Liver (tissue), 9 donors: ENCODE results near the gene CFAP74. TPM values are rescaled to one million over a fixed set of nuclear protein-coding genes. Genes with fewer than 3 reads are reported as not detected.

Source experiments
- DNase-seq: peaks from one replicate; pipeline ENCODE4 v3.0.0-alpha.2; 2017; ENCODE audit warnings: low spot score
- H3K27ac ChIP-seq, 2 donors: one replicate each; pipeline ENCODE4 v1.7.0; 2013; ENCODE audit warnings: inconsistent platforms in 2 of 2, low read length in 2 of 2, control low read depth in 1 of 2, low read depth in 1 of 2, mild to moderate bottlenecking in 1 of 2
- H3K27me3 ChIP-seq, 4 donors: one replicate each; pipeline versions ENCODE4 v1.6.1 to v1.7.0; 2013; ENCODE audit warnings: low read length in 3 of 4, inconsistent platforms in 1 of 4, mild to moderate bottlenecking in 1 of 4, moderate library complexity in 1 of 4; ENCODE audit not compliant: control insufficient read depth in 4 of 4, insufficient read depth in 4 of 4
- H3K36me3 ChIP-seq, 4 donors: one replicate each; pipeline versions ENCODE4 v1.6.1 to v1.7.0; 2013; ENCODE audit warnings: low read length in 3 of 4, mild to moderate bottlenecking in 3 of 4, low read depth in 1 of 4, moderate library complexity in 1 of 4; ENCODE audit not compliant: control insufficient read depth in 4 of 4, insufficient read depth in 3 of 4
- H3K4me1 ChIP-seq, 4 donors: one replicate each; pipeline versions ENCODE4 v1.6.1 to v1.7.0; 2013; ENCODE audit warnings: low read length in 3 of 4, mild to moderate bottlenecking in 3 of 4, moderate library complexity in 1 of 4; ENCODE audit not compliant: control insufficient read depth in 4 of 4, insufficient read depth in 4 of 4
- H3K4me3 ChIP-seq, 3 donors: one replicate each; pipeline versions ENCODE4 v1.6.1 to v1.7.0; 2013; ENCODE audit warnings: low read length in 3 of 3, control low read depth in 1 of 3, low read depth in 1 of 3, mild to moderate bottlenecking in 1 of 3
- H3K9ac ChIP-seq, 2 donors: one replicate each; pipeline ENCODE4 v1.7.0; 2013; ENCODE audit warnings: low read length in 2 of 2, mild to moderate bottlenecking in 2 of 2, moderate library complexity in 2 of 2, control low read depth in 1 of 2, low read depth in 1 of 2
- H3K9me3 ChIP-seq, 4 donors: one replicate each; pipeline versions ENCODE4 v1.6.1 to v1.7.0; 2013; ENCODE audit warnings: low read length in 3 of 4; ENCODE audit not compliant: control insufficient read depth in 4 of 4
- FOXA1 ChIP-seq: IDR thresholded peaks from 2 replicates; pipeline ENCODE4 v1.6.1; 2016; ENCODE audit warnings: antibody characterized with exemption
- FOXA2 ChIP-seq: IDR thresholded peaks from 2 replicates; pipeline ENCODE4 v1.6.1; 2016; ENCODE audit warnings: antibody characterized with exemption
- GABPA ChIP-seq, 2 donors: IDR thresholded peaks in 1 of 2; conservative IDR thresholded peaks in 1 of 2; 2 replicates each; pipeline ENCODE4 v1.6.1; 2016; ENCODE audit warnings: antibody characterized with exemption in 2 of 2, mild to moderate bottlenecking in 1 of 2, moderate library complexity in 1 of 2
- HNF4A ChIP-seq, 2 donors: conservative IDR thresholded peaks; 2 replicates each; pipeline ENCODE4 v1.6.1; 2016; ENCODE audit warnings: antibody characterized with exemption in 2 of 2, mild to moderate bottlenecking in 2 of 2
- HNF4G ChIP-seq: IDR thresholded peaks from 2 replicates; pipeline ENCODE4 v1.6.1; 2016; ENCODE audit warnings: antibody characterized with exemption
- JUND ChIP-seq, 2 donors: IDR thresholded peaks; 2 replicates each; pipeline ENCODE4 v1.6.1; 2016; ENCODE audit warnings: antibody characterized with exemption in 2 of 2
- NR2F2 ChIP-seq: IDR thresholded peaks from 2 replicates; pipeline ENCODE4 v1.6.1; 2016; ENCODE audit warnings: antibody characterized with exemption
- SP1 ChIP-seq: IDR thresholded peaks from 2 replicates; pipeline ENCODE4 v1.6.1; 2018; ENCODE audit warnings: antibody characterized with exemption, mild to moderate bottlenecking
- TAF1 ChIP-seq: conservative IDR thresholded peaks from 2 replicates; pipeline ENCODE4 v1.6.1; 2016; ENCODE audit warnings: antibody characterized with exemption, mild to moderate bottlenecking
- YY1 ChIP-seq: IDR thresholded peaks from 2 replicates; pipeline ENCODE4 v1.6.1; 2016; ENCODE audit warnings: antibody characterized with exemption, mild to moderate bottlenecking
- WGBS: extraction: QIAGEN DNeasy Blood & Tissue Kit; methylation state at CpG from one replicate; pipeline ENCODE4 v1.1.7; 2013; 5-methylcytosine and 5-hydroxymethylcytosine counted together
- polyA plus RNA-seq, 2 donors: library from polyadenylated mRNA; stranded (reverse) in 1 of 2; unstranded in 1 of 2; fragments of 200-250 nt in 1 of 2; fragments of >200 nt in 1 of 2; fragmentation: Nextera tagmentation in 1 of 2; extraction: Ambion mirVana in 1 of 2; gene quantifications; one replicate each; pipeline versions ENCODE4 v1.2.1 to v1.2.3, GENCODE V29; 2013 to 2015
- total RNA-seq, 2 donors: library from RNA; depleted of rRNA; stranded (reverse); fragments of >200 nt; gene quantifications; one replicate each; pipeline ENCODE4 v1.2.3, GENCODE V29; 2014
- TF ChIP-seq, protein P1 (sequence below): fragments of 150-350 bp; IDR thresholded peaks from 2 replicates; pipeline ENCODE4 v1.5.1; 2017; ENCODE audit warnings: improper control_type of control experiment, low read depth, low read length; ENCODE audit not compliant: missing input control
- TF ChIP-seq, protein P2 (sequence below): IDR thresholded peaks from 2 replicates; pipeline ENCODE4 v1.6.1; 2016; ENCODE audit warnings: antibody characterized with exemption
- TF ChIP-seq, protein P3 (sequence below): IDR thresholded peaks from 2 replicates; pipeline ENCODE4 v1.6.1; 2016; ENCODE audit warnings: antibody characterized with exemption
- TF ChIP-seq, protein P4 (sequence below): IDR thresholded peaks from 2 replicates; pipeline ENCODE4 v1.6.1; 2016; ENCODE audit warnings: antibody characterized with exemption
- donor health status: healthy.
- donor health status: healthy.
- donor health status: healthy.
- donor health status: healthy.
- donor health status: healthy.

Gene CFAP74
- total and polyA plus RNA-seq, 4 donors, result under 0.01 to 0.31 TPM; not detected in 2

DNA sequence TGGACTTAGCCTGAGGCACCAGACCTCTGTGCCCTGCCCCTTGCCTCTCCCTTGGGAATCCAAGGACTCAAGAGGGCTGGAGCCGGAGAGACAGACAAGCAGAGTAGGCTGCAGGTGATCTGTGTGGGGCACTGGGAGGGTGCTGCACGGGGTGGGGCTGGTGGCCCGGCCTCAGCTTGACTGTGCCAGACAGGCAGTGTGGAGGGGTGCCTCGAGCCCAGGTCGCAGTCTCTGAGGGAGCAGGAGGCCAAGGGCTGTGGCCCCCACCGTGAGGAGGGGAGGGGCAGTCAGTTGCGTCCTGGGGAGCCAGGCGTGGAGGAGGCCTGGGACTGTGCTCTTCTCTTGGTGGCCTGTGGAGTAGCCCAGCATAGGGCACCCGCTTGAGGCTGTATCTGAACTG is 19.6 kb upstream of the CFAP74 start (continued):
- TF ChIP-seq, protein P1, sequence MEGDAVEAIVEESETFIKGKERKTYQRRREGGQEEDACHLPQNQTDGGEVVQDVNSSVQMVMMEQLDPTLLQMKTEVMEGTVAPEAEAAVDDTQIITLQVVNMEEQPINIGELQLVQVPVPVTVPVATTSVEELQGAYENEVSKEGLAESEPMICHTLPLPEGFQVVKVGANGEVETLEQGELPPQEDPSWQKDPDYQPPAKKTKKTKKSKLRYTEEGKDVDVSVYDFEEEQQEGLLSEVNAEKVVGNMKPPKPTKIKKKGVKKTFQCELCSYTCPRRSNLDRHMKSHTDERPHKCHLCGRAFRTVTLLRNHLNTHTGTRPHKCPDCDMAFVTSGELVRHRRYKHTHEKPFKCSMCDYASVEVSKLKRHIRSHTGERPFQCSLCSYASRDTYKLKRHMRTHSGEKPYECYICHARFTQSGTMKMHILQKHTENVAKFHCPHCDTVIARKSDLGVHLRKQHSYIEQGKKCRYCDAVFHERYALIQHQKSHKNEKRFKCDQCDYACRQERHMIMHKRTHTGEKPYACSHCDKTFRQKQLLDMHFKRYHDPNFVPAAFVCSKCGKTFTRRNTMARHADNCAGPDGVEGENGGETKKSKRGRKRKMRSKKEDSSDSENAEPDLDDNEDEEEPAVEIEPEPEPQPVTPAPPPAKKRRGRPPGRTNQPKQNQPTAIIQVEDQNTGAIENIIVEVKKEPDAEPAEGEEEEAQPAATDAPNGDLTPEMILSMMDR, result no peak

DNA sequence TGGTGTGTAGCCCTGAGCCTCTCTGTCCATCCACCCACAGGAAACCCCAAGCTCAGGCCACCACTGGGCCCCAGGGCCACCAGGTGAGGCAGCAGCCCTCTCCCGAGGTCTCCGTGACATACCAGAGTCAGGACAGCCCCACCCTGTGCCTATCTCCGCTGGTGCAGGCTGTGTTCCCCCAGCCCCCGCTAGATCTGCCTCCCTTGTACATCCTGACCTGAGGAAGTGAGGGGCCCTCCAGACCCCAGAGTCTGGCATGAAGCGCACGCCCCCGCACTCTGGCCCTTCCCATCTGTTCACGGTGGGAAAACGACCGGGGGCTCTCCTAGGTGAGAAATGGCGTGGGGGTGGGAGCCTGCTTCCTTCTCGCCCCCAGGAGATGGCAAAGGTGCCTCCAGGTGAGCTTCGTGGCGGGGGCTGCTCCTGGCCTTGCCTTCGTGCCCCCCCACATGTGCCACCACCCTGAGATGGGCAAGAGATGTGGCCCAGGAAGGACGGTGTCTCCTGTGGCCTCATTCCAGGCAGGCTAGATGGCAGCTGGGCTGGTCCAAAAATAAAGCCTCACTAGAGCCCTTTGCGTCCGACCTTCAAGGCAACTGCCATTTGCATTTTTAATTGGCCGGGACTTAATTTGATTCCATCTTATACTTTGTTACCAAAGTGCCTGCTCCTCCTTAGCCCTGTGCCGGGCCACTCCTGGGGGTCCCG is 18.6 kb upstream of the CFAP74 start:
- Histone ChIP-seq H3K27me3 (peaks cover 0 to 10% (median 6%) of the 10 kb centered on the region in 4 donors), H3K27ac (no peak overlapping the region), H3K9me3 (no peaks in the 10 kb centered on the region), H3K4me1 (peaks cover 0 to 12% (median 2%) of the 10 kb centered on the region in 4 donors), H3K36me3 (no peaks in the 10 kb centered on the region), H3K4me3 (no peak overlapping the region), H3K9ac (no peak overlapping the region)
- no peak for DNase-seq
- TF ChIP-seq NR2F2, result no peak
- no peak for TF ChIP-seq SP1
- no peak for TF ChIP-seq YY1
- TF ChIP-seq TAF1, result no peak
- TF ChIP-seq JUND (IDR thresholded peaks at IDR 0.05), result no peak
- no peak for TF ChIP-seq GABPA (IDR thresholded peaks at IDR 0.05 in 1 of 2, conservative IDR thresholded peaks at IDR 0.05 in 1 of 2)
- TF ChIP-seq FOXA2, result no peak
- TF ChIP-seq HNF4A (conservative IDR thresholded peaks at IDR 0.05), result no peak
- TF ChIP-seq, protein P1, result no peak
- TF ChIP-seq HNF4G, result no peak
- WGBS, result 71% methylated on average over 21 of the region's 21 CpGs

DNA sequence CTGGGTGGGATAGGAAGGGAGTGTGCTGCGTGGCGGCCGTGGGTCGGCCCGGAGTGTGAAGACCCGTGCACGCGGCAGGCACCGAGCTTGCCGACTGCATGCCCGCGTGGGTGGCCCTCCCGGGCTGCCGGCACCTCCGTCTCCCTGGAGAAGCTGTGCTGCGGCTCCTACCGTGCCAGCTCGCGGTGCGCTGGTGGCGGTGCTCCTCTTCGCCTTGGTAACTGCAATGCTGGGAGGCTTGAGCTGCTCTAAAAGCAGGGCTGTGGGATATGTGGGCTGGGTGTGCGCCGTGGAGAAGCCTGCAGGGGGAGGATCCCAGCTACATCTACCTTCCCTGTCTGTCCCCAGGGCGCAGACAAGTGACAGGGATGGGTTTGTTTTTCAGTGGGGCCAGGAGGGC is 18.0 kb upstream of the CFAP74 start:
- Histone ChIP-seq H3K27ac (no peak overlapping the region), H3K9ac (no peak overlapping the region), H3K27me3 (peaks cover 0 to 10% (median 6%) of the 10 kb centered on the region in 4 donors), H3K4me3 (no peak overlapping the region), H3K9me3 (no peaks in the 10 kb centered on the region), H3K36me3 (no peaks in the 10 kb centered on the region), H3K4me1 (peaks cover 0 to 12% (median 2%) of the 10 kb centered on the region in 4 donors)
- 87% methylated on average over 25 of the region's 25 CpGs for WGBS
- no peak for TF ChIP-seq GABPA (IDR thresholded peaks at IDR 0.05 in 1 of 2, conservative IDR thresholded peaks at IDR 0.05 in 1 of 2)
- TF ChIP-seq, protein P2, sequence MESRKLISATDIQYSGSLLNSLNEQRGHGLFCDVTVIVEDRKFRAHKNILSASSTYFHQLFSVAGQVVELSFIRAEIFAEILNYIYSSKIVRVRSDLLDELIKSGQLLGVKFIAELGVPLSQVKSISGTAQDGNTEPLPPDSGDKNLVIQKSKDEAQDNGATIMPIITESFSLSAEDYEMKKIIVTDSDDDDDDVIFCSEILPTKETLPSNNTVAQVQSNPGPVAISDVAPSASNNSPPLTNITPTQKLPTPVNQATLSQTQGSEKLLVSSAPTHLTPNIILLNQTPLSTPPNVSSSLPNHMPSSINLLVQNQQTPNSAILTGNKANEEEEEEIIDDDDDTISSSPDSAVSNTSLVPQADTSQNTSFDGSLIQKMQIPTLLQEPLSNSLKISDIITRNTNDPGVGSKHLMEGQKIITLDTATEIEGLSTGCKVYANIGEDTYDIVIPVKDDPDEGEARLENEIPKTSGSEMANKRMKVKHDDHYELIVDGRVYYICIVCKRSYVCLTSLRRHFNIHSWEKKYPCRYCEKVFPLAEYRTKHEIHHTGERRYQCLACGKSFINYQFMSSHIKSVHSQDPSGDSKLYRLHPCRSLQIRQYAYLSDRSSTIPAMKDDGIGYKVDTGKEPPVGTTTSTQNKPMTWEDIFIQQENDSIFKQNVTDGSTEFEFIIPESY, result no peak
- no peak for TF ChIP-seq YY1
- TF ChIP-seq, protein P3, sequence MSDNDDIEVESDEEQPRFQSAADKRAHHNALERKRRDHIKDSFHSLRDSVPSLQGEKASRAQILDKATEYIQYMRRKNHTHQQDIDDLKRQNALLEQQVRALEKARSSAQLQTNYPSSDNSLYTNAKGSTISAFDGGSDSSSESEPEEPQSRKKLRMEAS, result no peak
- no peak for TF ChIP-seq FOXA1
- TF ChIP-seq JUND (IDR thresholded peaks at IDR 0.05), result no peak
- TF ChIP-seq, protein P4, sequence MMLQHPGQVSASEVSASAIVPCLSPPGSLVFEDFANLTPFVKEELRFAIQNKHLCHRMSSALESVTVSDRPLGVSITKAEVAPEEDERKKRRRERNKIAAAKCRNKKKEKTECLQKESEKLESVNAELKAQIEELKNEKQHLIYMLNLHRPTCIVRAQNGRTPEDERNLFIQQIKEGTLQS, result no peak
- DNase-seq, result no peak
